Measurements from ENCODE around the gene CREB5. TPM values are rescaled to one million over a fixed set of nuclear protein-coding genes. Genes with fewer than 3 reads are reported as not detected.

CREB5 gene
- polyA plus RNA-seq, 1 donor from 2014 or later: 3.7 TPM

- no peaks in the 10 kb centered on the region for H3K9me2 ChIP-seq (ENCODE audit: insufficient read depth, low read length)
- TF ChIP-seq SMC3 (conservative IDR thresholded peaks at IDR 0.05; ENCODE audit: poor library complexity) (no peak), MXI1 (conservative IDR thresholded peaks at IDR 0.05; ENCODE audit: poor library complexity, severe bottlenecking) (no peak), EP300 (conservative IDR thresholded peaks at IDR 0.05; ENCODE audit: poor library complexity, severe bottlenecking) (no peak), POLR2AphosphoS5 (IDR thresholded peaks at IDR 0.05) (no peak), RAD21 (conservative IDR thresholded peaks at IDR 0.05) (no peak), TAF1 (IDR thresholded peaks at IDR 0.05; ENCODE audit: low read depth) (no peak), EZH2 (IDR thresholded peaks at IDR 0.05; ENCODE audit: borderline replicate concordance, insufficient read depth, low read length, poor library complexity, severe bottlenecking) (no peak)
- TF ChIP-seq, protein P1, sequence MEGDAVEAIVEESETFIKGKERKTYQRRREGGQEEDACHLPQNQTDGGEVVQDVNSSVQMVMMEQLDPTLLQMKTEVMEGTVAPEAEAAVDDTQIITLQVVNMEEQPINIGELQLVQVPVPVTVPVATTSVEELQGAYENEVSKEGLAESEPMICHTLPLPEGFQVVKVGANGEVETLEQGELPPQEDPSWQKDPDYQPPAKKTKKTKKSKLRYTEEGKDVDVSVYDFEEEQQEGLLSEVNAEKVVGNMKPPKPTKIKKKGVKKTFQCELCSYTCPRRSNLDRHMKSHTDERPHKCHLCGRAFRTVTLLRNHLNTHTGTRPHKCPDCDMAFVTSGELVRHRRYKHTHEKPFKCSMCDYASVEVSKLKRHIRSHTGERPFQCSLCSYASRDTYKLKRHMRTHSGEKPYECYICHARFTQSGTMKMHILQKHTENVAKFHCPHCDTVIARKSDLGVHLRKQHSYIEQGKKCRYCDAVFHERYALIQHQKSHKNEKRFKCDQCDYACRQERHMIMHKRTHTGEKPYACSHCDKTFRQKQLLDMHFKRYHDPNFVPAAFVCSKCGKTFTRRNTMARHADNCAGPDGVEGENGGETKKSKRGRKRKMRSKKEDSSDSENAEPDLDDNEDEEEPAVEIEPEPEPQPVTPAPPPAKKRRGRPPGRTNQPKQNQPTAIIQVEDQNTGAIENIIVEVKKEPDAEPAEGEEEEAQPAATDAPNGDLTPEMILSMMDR (IDR thresholded peaks at IDR 0.05; ENCODE audit: poor library complexity, severe bottlenecking): no peak
- TF ChIP-seq, protein P2, sequence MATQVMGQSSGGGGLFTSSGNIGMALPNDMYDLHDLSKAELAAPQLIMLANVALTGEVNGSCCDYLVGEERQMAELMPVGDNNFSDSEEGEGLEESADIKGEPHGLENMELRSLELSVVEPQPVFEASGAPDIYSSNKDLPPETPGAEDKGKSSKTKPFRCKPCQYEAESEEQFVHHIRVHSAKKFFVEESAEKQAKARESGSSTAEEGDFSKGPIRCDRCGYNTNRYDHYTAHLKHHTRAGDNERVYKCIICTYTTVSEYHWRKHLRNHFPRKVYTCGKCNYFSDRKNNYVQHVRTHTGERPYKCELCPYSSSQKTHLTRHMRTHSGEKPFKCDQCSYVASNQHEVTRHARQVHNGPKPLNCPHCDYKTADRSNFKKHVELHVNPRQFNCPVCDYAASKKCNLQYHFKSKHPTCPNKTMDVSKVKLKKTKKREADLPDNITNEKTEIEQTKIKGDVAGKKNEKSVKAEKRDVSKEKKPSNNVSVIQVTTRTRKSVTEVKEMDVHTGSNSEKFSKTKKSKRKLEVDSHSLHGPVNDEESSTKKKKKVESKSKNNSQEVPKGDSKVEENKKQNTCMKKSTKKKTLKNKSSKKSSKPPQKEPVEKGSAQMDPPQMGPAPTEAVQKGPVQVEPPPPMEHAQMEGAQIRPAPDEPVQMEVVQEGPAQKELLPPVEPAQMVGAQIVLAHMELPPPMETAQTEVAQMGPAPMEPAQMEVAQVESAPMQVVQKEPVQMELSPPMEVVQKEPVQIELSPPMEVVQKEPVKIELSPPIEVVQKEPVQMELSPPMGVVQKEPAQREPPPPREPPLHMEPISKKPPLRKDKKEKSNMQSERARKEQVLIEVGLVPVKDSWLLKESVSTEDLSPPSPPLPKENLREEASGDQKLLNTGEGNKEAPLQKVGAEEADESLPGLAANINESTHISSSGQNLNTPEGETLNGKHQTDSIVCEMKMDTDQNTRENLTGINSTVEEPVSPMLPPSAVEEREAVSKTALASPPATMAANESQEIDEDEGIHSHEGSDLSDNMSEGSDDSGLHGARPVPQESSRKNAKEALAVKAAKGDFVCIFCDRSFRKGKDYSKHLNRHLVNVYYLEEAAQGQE (IDR thresholded peaks at IDR 0.05; ENCODE audit: borderline replicate concordance): no peak
- H3K9me3 ChIP-seq (ENCODE audit: low read length): peaks cover 7% of the 10 kb centered on the region
Measured at GRCh38 chr7:28602282-28602681, 190.0 kb downstream of the CREB5 start.

DNA sequence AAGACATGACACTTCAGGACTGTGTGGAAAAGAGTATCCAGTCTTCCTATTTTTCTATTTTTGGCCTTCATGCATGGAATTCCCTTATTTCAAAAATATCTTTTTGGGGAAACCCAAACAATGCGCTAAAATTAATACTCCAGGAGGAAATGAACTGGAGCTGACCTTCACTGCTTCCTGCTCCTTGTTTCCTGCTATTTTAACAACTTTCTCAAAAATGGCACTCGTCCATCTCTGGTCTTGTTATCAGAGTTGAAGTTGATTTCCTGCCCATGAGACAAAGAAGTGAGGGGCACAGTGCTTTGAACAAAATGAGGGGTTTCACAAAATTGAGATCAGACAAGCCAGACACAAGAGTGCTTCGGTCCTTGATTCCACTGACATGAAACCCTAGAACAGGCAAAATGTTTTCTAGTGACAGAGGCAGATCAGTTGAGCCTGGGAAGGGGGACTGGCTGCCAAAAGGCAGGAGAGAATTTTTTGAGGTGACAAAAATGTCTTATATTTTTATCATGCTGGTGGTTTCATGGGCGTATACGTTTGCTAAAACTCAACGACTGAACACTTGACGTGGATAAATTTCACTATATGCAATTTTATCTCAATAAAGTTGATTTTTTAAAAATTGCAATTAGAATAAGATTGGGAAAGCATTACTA is 193.2 kb downstream of the CREB5 start:
- peaks cover 7% of the 10 kb centered on the region for H3K9me3 ChIP-seq (ENCODE audit: low read length)
- no peak overlapping the region for H3K9ac ChIP-seq (ENCODE audit: low read length)
- H3K9me2 ChIP-seq (ENCODE audit: insufficient read depth, low read length): no peaks in the 10 kb centered on the region
- H3F3A ChIP-seq (ENCODE audit: insufficient read depth, low read length, poor library complexity, severe bottlenecking): no peaks in the 10 kb centered on the region
- H4K20me1 ChIP-seq (ENCODE audit: insufficient read depth): no peaks in the 10 kb centered on the region
- no peaks in the 10 kb centered on the region for H3K79me2 ChIP-seq (replicated peaks; ENCODE audit: insufficient read depth, low read length)
- no peaks in the 10 kb centered on the region for H3K27me3 ChIP-seq (ENCODE audit: insufficient read depth, low read depth, low read length)
- no peak overlapping the region for H2AFZ ChIP-seq (ENCODE audit: low read depth, low read length)
- no peak overlapping the region for H3K4me2 ChIP-seq (ENCODE audit: low read length)
- TF ChIP-seq EP300 (conservative IDR thresholded peaks at IDR 0.05; ENCODE audit: poor library complexity, severe bottlenecking) (no peak), SMC3 (conservative IDR thresholded peaks at IDR 0.05; ENCODE audit: poor library complexity) (no peak), EZH2 (IDR thresholded peaks at IDR 0.05; ENCODE audit: borderline replicate concordance, insufficient read depth, low read length, poor library complexity, severe bottlenecking) (no peak), MXI1 (conservative IDR thresholded peaks at IDR 0.05; ENCODE audit: poor library complexity, severe bottlenecking) (no peak), TAF1 (IDR thresholded peaks at IDR 0.05; ENCODE audit: low read depth) (no peak), POLR2AphosphoS5 (IDR thresholded peaks at IDR 0.05) (no peak), RAD21 (conservative IDR thresholded peaks at IDR 0.05) (no peak)
- TF ChIP-seq, protein P2 (IDR thresholded peaks at IDR 0.05; ENCODE audit: borderline replicate concordance): no peak
- TF ChIP-seq, protein P1 (IDR thresholded peaks at IDR 0.05; ENCODE audit: poor library complexity, severe bottlenecking): no peak
- H3K27ac ChIP-seq (ENCODE audit: low read length): no peak overlapping the region
- no peaks in the 10 kb centered on the region for H3K36me3 ChIP-seq (ENCODE audit: insufficient read depth, low read length)
- H3K4me3 ChIP-seq (ENCODE audit: low read length): no peak overlapping the region

More at GRCh38 chr7:28602282-28602681, 190.0 kb downstream of the CREB5 start:
- Histone ChIP-seq H3K4me3 (ENCODE audit: low read length) (no peak overlapping the region), H3F3A (ENCODE audit: insufficient read depth, low read length, poor library complexity, severe bottlenecking) (no peaks in the 10 kb centered on the region), H3K9ac (ENCODE audit: low read length) (no peak overlapping the region), H2AFZ (ENCODE audit: low read depth, low read length) (no peak overlapping the region), H3K27me3 (ENCODE audit: insufficient read depth, low read depth, low read length) (no peaks in the 10 kb centered on the region), H4K20me1 (ENCODE audit: insufficient read depth) (no peaks in the 10 kb centered on the region), H3K4me2 (ENCODE audit: low read length) (no peak overlapping the region), H3K27ac (ENCODE audit: low read length) (no peak overlapping the region), H3K36me3 (ENCODE audit: insufficient read depth, low read length) (no peaks in the 10 kb centered on the region), H3K79me2 (replicated peaks; ENCODE audit: insufficient read depth, low read length) (no peaks in the 10 kb centered on the region)
